WERI-Rb-1 (cell line): ENCODE results near the gene SRCIN1.

Experiments
- DNase-seq: peaks from one replicate; pipeline ENCODE4 v3.0.0-alpha.2; 2020
- H3K27ac ChIP-seq: fragments of 250-450 bp; sonication (Bioruptor Pico); 2 replicates; pipeline ENCODE4 v1.5.1; 2020; ENCODE audit warnings: mild to moderate bottlenecking, moderate library complexity
- H3K27me3 ChIP-seq: fragments of 250-450 bp; sonication (Bioruptor Pico); 2 replicates; pipeline ENCODE4 v1.5.1; 2021; ENCODE audit warnings: mild to moderate bottlenecking, low read depth, moderate library complexity; ENCODE audit not compliant: insufficient read depth, severe bottlenecking
- H3K36me3 ChIP-seq: fragments of 250-450 bp; sonication (Bioruptor Pico); 2 replicates; pipeline ENCODE4 v1.5.1; 2020; ENCODE audit warnings: mild to moderate bottlenecking, moderate library complexity
- H3K4me3 ChIP-seq: 2 replicates; pipeline ENCODE4 v1.5.1; 2011; ENCODE audit warnings: low read depth, mild to moderate bottlenecking, control low read depth, low read length
- H3K9me3 ChIP-seq: fragments of 250-450 bp; sonication (Bioruptor Pico); 2 replicates; pipeline ENCODE4 v1.5.1; 2021; ENCODE audit warnings: mild to moderate bottlenecking, moderate library complexity; ENCODE audit not compliant: severe bottlenecking
- TF ChIP-seq, protein P1 (sequence below): IDR thresholded peaks from 2 replicates; pipeline ENCODE4 v1.5.1; 2011; ENCODE audit warnings: low read depth, mild to moderate bottlenecking, control low read depth, inconsistent platforms, low read length

Gene SRCIN1

GRCh38 chr17:38611872-38612376 lies 6.2 kb upstream of the SRCIN1 start:
- H3K4me3 ChIP-seq = no peak overlapping the region
- TF ChIP-seq, protein P1, sequence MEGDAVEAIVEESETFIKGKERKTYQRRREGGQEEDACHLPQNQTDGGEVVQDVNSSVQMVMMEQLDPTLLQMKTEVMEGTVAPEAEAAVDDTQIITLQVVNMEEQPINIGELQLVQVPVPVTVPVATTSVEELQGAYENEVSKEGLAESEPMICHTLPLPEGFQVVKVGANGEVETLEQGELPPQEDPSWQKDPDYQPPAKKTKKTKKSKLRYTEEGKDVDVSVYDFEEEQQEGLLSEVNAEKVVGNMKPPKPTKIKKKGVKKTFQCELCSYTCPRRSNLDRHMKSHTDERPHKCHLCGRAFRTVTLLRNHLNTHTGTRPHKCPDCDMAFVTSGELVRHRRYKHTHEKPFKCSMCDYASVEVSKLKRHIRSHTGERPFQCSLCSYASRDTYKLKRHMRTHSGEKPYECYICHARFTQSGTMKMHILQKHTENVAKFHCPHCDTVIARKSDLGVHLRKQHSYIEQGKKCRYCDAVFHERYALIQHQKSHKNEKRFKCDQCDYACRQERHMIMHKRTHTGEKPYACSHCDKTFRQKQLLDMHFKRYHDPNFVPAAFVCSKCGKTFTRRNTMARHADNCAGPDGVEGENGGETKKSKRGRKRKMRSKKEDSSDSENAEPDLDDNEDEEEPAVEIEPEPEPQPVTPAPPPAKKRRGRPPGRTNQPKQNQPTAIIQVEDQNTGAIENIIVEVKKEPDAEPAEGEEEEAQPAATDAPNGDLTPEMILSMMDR = no peak
- no peak for DNase-seq
- H3K9me3 ChIP-seq = peaks cover 7% of the 10 kb centered on the region
- no peaks in the 10 kb centered on the region for H3K27me3 ChIP-seq
- no peak overlapping the region for H3K27ac ChIP-seq
- no peaks in the 10 kb centered on the region for H3K36me3 ChIP-seq

- Histone ChIP-seq H3K36me3 (no peaks in the 10 kb centered on the region), H3K9me3 (peaks cover 7% of the 10 kb centered on the region), H3K27ac (no peak overlapping the region), H3K4me3 (no peak overlapping the region), H3K27me3 (no peaks in the 10 kb centered on the region)
- no peak for DNase-seq
- TF ChIP-seq, protein P1 = no peak
These were observed 5.5 kb upstream of the SRCIN1 start for GRCh38 chr17:38611070-38611786.

GRCh38 chr17:38609280-38610031 lies 3.7 kb upstream of the SRCIN1 start:
- no peak overlapping the region for H3K4me3 ChIP-seq
- TF ChIP-seq, protein P1 = peak; percentile 42
- no peaks in the 10 kb centered on the region for H3K27me3 ChIP-seq
- peaks cover 7% of the 10 kb centered on the region for H3K9me3 ChIP-seq
- peak; percentile 56 for DNase-seq
- no peaks in the 10 kb centered on the region for H3K36me3 ChIP-seq
- no peak overlapping the region for H3K27ac ChIP-seq

- Histone ChIP-seq H3K27ac (no peak overlapping the region), H3K27me3 (no peaks in the 10 kb centered on the region), H3K4me3 (no peak overlapping the region), H3K9me3 (peaks cover 7% of the 10 kb centered on the region), H3K36me3 (no peaks in the 10 kb centered on the region)
- DNase-seq = no peak
- TF ChIP-seq, protein P1 = no peak
These were observed 2.9 kb upstream of the SRCIN1 start for GRCh38 chr17:38608648-38609047.

GRCh38 chr17:38606646-38607611 lies 1.2 kb upstream of the SRCIN1 start:
- no peak overlapping the region for H3K27ac ChIP-seq
- peaks cover 3% of the 10 kb centered on the region for H3K9me3 ChIP-seq
- H3K4me3 ChIP-seq = peak overlapping the region; percentile 73; the same call in 1 of the 2 replicates
- no peaks in the 10 kb centered on the region for H3K27me3 ChIP-seq
- TF ChIP-seq, protein P1 = no peak
- no peak for DNase-seq
- no peaks in the 10 kb centered on the region for H3K36me3 ChIP-seq
